SK-N-MC (cell line): ENCODE results near the gene USP46.

ENCODE experiments used
- EZH2 ChIP-seq: fragments of 200-600 bp; sonication (generic); IDR thresholded peaks from one replicate; pipeline ENCODE4 v1.6.1; 2017; ENCODE audit warnings: antibody characterized with exemption
- FOXP2 ChIP-seq: optimal IDR thresholded peaks from 2 replicates; pipeline ENCODE3; 2011; ENCODE audit warnings: mild to moderate bottlenecking, moderate library complexity; ENCODE audit not compliant: insufficient read depth; ENCODE audit errors: extremely low read length, control extremely low read depth
- POLR2AphosphoS5 ChIP-seq: IDR thresholded peaks from 2 replicates; pipeline ENCODE4 v1.6.1; 2012; ENCODE audit warnings: mild to moderate bottlenecking, low read depth, low read length, borderline replicate concordance

- no peak for TF ChIP-seq POLR2AphosphoS5
- no peak for TF ChIP-seq EZH2
- no peak for TF ChIP-seq FOXP2
These were observed 70.1 kb downstream of the USP46 start for GRCh38 chr4:52588771-52589591.
